Hepatocyte (in vitro differentiated cells): Measurements from ENCODE around the gene AGFG2. TPM values are rescaled to one million over a fixed set of nuclear protein-coding genes. Genes with fewer than 3 reads are reported as not detected.
A peak's percentile ranks its signal among the peaks of the same experiment; 100 is the strongest.

Experiments used
- DNase-seq: peaks from one replicate; pipeline ENCODE4 v3.0.0-alpha.2; 2016; ENCODE audit warnings: low spot score
- H2AFZ ChIP-seq: fragments of 200-600 bp; sonication (generic); 2 replicates; pipeline ENCODE4 v1.6.0; 2016; ENCODE audit warnings: antibody characterized with exemption, mild to moderate bottlenecking
- H3K27ac ChIP-seq: fragments of 200-600 bp; sonication (generic); 2 replicates; pipeline ENCODE4 v1.5.1; 2016; ENCODE audit warnings: mild to moderate bottlenecking
- H3K27me3 ChIP-seq: fragments of 200-600 bp; sonication (generic); 2 replicates; pipeline ENCODE4 v1.6.1; 2016
- H3K36me3 ChIP-seq: fragments of 200-600 bp; sonication (generic); replicated peaks from 2 replicates; pipeline ENCODE4 v1.5.1; 2016; ENCODE audit warnings: low read depth; ENCODE audit not compliant: insufficient read depth
- H3K4me1 ChIP-seq: fragments of 200-600 bp; sonication (generic); 2 replicates; pipeline ENCODE4 v1.5.1; 2016; ENCODE audit warnings: mild to moderate bottlenecking, moderate library complexity; ENCODE audit not compliant: insufficient read depth
- H3K4me2 ChIP-seq: fragments of 200-600 bp; sonication (generic); 2 replicates; pipeline ENCODE4 v1.6.0; 2016
- H3K4me3 ChIP-seq: fragments of 200-600 bp; sonication (generic); 2 replicates; pipeline ENCODE4 v1.5.1; 2016; ENCODE audit warnings: mild to moderate bottlenecking
- H3K79me2 ChIP-seq: fragments of 200-600 bp; sonication (generic); 2 replicates; pipeline ENCODE4 v1.6.0; 2017; ENCODE audit warnings: mild to moderate bottlenecking
- H3K9me2 ChIP-seq: fragments of 200-600 bp; sonication (generic); replicated peaks from 2 replicates; pipeline ENCODE4 v1.6.0; 2017; ENCODE audit warnings: mild to moderate bottlenecking; ENCODE audit not compliant: insufficient read depth
- H3K9me3 ChIP-seq: fragments of 200-600 bp; sonication (generic); 2 replicates; pipeline ENCODE4 v1.5.1; 2016; ENCODE audit warnings: low read depth, mild to moderate bottlenecking
- H4K20me1 ChIP-seq: fragments of 200-600 bp; sonication (generic); 2 replicates; pipeline ENCODE4 v1.6.0; 2016; ENCODE audit warnings: mild to moderate bottlenecking; ENCODE audit not compliant: insufficient read depth, poor library complexity, severe bottlenecking
- EZH2 ChIP-seq: fragments of 200-600 bp; sonication (generic); IDR thresholded peaks from 2 replicates; pipeline ENCODE4 v1.6.1; 2016; ENCODE audit warnings: antibody characterized with exemption, mild to moderate bottlenecking, borderline replicate concordance
- EZH2phosphoT487 ChIP-seq: fragments of 200-600 bp; sonication (generic); IDR thresholded peaks from one replicate; pipeline ENCODE4 v1.6.1; 2018; ENCODE audit warnings: antibody characterized with exemption, mild to moderate bottlenecking, low read depth, moderate library complexity; ENCODE audit not compliant: unreplicated experiment, severe bottlenecking
- WGBS: methylation state at CpG from one replicate; pipeline ENCODE4 v1.1.6; 2016; ENCODE audit warnings: low lambda C conversion rate; ENCODE audit errors: missing lambda C conversion rate; 5-methylcytosine and 5-hydroxymethylcytosine counted together
- polyA plus RNA-seq: library from polyadenylated mRNA; unstranded; fragments of >200 nt; fragmentation: Nextera tagmentation; extraction: Ambion mirVana; gene quantifications from 2 replicates; pipeline ENCODE4 v1.2.1, GENCODE V29; 2016
- total RNA-seq: library from RNA; depleted of rRNA; stranded (reverse); fragments of >200 nt; gene quantifications from 2 replicates; pipeline ENCODE4 v1.2.3, GENCODE V29; 2014
- TF ChIP-seq, protein P1 (sequence below): fragments of 200-600 bp; sonication (generic); IDR thresholded peaks from 2 replicates; pipeline ENCODE4 v1.5.1; 2016; ENCODE audit warnings: antibody characterized with exemption, mild to moderate bottlenecking; ENCODE audit not compliant: poor library complexity

Gene AGFG2
- total and polyA plus RNA-seq, 2 experiments from 2014 or later: 32.8 to 53.7 TPM

DNA sequence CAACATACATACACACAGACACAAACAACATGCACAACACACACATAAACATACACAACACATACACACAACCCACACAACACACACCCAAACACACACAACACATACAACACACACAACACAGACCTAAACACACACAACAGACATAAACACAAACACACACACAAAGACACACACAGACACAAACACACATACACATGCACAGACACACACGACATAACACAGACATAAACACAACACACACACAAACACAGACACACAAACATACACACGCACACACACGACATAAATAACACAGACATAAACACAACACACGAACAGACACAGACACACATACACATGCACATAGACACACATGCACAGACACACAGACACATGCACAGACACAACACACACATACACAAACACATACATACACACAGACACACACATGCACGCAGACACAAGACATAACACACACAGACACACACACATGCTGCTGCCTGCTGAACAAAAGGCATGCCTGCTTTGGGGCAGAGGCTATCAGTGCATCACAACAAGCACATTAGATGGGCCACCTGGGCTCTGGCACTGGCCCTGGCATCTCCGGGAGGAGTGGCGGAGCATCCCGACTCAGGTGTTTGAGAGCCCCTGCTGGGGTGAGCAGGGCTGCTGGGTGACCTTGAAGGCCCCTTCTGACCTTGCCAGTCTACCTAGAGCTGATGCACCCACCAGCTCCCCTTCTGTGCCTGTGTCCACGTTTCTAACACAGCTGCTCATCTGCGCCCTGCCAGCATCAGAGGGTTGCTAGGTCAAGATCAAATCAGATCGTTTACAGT lies 41.7 kb downstream of the AGFG2 start:
- DNase-seq: no peak
- no peaks in the 10 kb centered on the region for H3K27me3 ChIP-seq
- H4K20me1 ChIP-seq: peaks cover 17% of the 10 kb centered on the region
- H3K9me3 ChIP-seq: no peaks in the 10 kb centered on the region
- TF ChIP-seq, protein P1, sequence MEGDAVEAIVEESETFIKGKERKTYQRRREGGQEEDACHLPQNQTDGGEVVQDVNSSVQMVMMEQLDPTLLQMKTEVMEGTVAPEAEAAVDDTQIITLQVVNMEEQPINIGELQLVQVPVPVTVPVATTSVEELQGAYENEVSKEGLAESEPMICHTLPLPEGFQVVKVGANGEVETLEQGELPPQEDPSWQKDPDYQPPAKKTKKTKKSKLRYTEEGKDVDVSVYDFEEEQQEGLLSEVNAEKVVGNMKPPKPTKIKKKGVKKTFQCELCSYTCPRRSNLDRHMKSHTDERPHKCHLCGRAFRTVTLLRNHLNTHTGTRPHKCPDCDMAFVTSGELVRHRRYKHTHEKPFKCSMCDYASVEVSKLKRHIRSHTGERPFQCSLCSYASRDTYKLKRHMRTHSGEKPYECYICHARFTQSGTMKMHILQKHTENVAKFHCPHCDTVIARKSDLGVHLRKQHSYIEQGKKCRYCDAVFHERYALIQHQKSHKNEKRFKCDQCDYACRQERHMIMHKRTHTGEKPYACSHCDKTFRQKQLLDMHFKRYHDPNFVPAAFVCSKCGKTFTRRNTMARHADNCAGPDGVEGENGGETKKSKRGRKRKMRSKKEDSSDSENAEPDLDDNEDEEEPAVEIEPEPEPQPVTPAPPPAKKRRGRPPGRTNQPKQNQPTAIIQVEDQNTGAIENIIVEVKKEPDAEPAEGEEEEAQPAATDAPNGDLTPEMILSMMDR: no peak
- TF ChIP-seq EZH2phosphoT487 (no peak), EZH2 (no peak)
- no peak overlapping the region for H3K27ac ChIP-seq
- no peaks in the 10 kb centered on the region for H3K36me3 ChIP-seq
- no peak overlapping the region for H3K4me3 ChIP-seq
- no peak overlapping the region for H2AFZ ChIP-seq
- 96% methylated on average over 11 of the region's 11 CpGs for WGBS
- H3K4me2 ChIP-seq: no peak overlapping the region
- no peaks in the 10 kb centered on the region for H3K9me2 ChIP-seq
- peaks cover 24% of the 10 kb centered on the region for H3K4me1 ChIP-seq
- peaks cover 35% of the 10 kb centered on the region for H3K79me2 ChIP-seq

GRCh38 chr7:100582041-100582579 lies 43.1 kb downstream of the AGFG2 start:
- H3K9me3 ChIP-seq: no peaks in the 10 kb centered on the region
- H2AFZ ChIP-seq: no peak overlapping the region
- H4K20me1 ChIP-seq: peaks cover 17% of the 10 kb centered on the region
- TF ChIP-seq EZH2phosphoT487: no peak
- TF ChIP-seq, protein P1: no peak
- TF ChIP-seq EZH2: no peak
- no peak overlapping the region for H3K4me3 ChIP-seq
- no peaks in the 10 kb centered on the region for H3K9me2 ChIP-seq
- H3K79me2 ChIP-seq: peaks cover 35% of the 10 kb centered on the region
- H3K4me2 ChIP-seq: no peak overlapping the region
- peaks cover 24% of the 10 kb centered on the region for H3K4me1 ChIP-seq
- H3K27ac ChIP-seq: peak overlapping the region; percentile 92
- H3K36me3 ChIP-seq: no peaks in the 10 kb centered on the region
- no peaks in the 10 kb centered on the region for H3K27me3 ChIP-seq
- no peak for DNase-seq
- 93% methylated on average over 20 of the region's 20 CpGs for WGBS

DNA sequence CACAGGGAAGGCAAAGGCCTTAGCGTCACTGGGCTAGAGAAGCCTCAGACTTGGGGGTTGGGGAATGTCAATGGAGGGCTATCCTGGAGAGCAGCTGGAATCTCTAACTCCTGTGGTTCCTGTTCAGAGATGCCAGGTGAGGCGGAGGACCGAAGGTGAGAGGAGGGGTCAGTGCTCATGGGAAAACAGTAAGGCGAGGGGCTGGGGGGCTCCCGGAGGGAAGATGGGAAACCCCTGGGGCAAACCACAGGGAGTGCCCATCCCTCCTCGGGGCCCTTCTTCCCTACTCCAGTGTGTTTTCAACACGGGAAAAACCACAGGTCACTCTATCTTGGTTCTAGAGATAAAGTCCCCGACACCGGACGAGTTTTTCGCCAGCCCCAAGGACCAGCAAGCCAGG lies 43.6 kb downstream of the AGFG2 start:
- no peak overlapping the region for H2AFZ ChIP-seq
- no peaks in the 10 kb centered on the region for H3K36me3 ChIP-seq

More for the DNA sequence above, 43.6 kb downstream of the AGFG2 start:
- H3K9me3 ChIP-seq: no peaks in the 10 kb centered on the region
- H3K27me3 ChIP-seq: no peaks in the 10 kb centered on the region
- 80% methylated on average over 11 of the region's 11 CpGs for WGBS
- peaks cover 24% of the 10 kb centered on the region for H3K4me1 ChIP-seq
- DNase-seq: no peak
- no peak overlapping the region for H3K4me3 ChIP-seq
- peak overlapping the region; percentile 89 for H3K4me2 ChIP-seq
- H3K9me2 ChIP-seq: no peaks in the 10 kb centered on the region
- TF ChIP-seq, protein P1: no peak
- TF ChIP-seq EZH2: no peak
- TF ChIP-seq EZH2phosphoT487: no peak
- peaks cover 35% of the 10 kb centered on the region for H3K79me2 ChIP-seq
- H3K27ac ChIP-seq: peak overlapping the region; percentile 92
- H4K20me1 ChIP-seq: peaks cover 17% of the 10 kb centered on the region
